HG02610 (cell line): ENCODE measurements around the gene TUBB4B.

Source experiments
- ATAC-seq: cut with Tn5 transposase; IDR thresholded peaks from one replicate; pipeline ENCODE4 v1.9.1; 2021; ENCODE audit warnings: mild to moderate bottlenecking, moderate library complexity; ENCODE audit not compliant: unreplicated experiment

Gene TUBB4B

DNA sequence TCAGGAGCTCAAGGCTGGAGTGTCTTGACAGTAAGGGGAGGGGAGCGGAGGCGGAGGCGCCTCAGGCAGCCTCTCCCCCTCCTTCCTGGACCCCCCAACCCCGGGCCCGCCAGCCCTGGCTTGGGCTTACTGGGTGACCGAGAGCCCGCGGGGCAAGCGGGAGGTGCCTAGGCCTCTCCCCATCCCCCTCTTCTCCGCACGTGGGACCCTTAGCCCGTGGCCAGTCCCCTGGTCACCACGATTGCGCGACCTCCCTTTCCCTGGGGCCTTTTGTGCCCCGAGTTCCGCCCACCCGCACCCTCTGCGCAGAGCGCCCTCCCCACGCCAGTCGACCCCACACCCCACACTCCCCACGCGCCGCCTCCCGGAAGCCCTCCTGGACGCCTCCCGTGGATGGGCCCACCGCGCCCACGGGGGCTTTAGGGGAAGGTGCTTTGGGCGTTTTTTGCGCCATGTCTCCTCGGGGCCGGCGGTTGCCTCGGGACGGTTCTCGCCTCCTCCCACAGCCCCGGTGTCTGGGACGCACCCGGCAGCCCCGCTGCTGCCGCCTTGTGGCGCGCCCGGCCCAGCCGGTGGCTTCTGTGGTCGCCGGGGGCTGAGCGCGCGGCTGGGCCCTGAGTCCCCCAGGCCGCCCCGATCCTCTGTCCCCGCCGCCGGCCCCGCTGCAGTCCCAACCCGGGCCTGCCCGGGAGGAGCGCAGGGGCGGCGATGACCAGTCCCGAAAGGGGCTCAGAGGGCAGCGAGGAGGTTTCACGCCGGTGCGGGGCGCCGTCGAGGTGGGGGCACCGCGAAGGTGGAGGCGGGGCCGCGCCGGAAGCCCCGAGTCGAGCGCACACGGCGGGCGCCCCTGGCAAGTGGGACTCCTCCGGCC, 39.6 kb downstream of the TUBB4B start:
- no peak for ATAC-seq

DNA sequence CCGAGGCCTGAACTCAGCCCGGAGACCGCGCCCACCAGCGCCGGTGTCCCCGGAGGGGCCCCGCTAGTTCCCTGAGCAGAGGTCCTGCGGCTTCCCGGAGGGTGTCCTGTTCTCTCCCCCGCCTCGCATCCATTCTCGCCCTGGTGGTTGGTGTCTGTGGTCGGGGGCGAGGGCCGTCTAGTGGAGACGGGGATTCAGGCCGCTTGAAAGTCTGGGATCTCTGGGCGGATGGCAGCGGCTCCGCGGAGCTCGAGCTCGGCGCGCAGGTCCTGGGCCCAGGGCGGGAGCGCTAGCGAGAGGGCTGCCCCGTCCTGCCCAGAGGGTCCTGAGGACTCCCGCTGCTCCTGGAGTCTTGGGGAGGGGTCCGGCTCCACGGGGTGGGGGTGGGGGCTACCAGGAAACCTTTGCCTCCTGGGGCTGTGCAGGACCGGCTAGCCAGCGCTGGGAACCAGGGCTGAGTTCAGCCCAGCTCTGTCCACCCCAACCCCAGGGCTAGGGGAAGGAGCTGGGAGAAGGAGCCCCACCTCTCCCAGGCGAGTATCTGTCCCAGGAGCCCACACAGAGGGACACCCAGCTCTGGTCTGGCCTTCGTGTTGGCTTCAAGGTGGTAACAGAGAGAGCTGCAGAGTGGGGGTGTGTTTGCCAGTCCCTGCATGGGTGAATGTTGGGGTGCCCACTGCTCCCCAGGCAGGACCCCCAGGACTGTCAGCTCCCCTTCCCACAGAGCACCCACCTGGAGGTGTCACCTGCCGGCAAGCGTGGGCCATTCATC, 40.4 kb downstream of the TUBB4B start:
- no peak for ATAC-seq

DNA sequence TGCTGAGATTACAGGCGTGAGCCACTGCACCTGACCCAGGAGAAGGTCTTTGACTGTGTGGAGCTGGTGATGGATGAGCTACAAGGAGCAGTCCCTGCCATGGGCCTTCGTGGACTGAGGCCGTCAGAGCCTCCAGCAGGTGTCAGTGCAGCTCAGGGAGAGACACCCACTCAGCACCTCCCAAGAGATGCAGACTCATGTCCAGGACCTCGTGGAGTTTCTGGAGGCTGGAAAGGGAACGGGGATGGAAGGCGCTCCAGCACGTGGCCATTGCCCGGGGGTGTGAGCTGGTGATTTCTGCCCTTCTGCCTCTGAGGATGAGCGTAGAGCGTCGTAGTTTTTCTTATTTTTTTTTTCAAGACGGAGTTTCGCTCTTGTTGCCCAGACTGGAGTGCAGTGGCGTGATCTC, 45.9 kb downstream of the TUBB4B start:
- ATAC-seq: no peak

DNA sequence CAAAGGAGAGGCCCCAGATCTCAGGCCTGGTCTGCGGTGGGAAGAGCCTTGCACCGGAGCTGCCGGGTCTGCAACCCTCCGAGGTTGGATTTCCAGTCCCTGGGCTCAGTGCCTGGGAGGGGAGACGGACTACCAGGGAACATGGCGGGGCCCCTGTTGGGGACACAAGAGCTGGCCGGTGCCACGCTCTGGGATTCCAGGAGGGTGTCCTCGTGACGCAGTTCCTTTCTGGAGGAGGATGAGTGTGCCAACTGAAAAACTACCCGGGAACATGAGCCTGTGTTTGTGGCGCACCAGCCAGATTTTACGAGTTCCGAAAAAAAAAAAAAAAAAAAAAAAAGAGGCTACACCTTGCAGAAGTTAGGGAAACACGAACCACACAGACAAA, 52.0 kb downstream of the TUBB4B start:
- ATAC-seq: no peak
